GM19467 (cell line): Measurements from ENCODE around the gene NANOS2.
A peak's percentile ranks its signal among the peaks of the same experiment; 100 is the strongest.
"Not testable (repeated sequence)": the region's sequence is repeated elsewhere in the genome, so short reads cannot be mapped to it uniquely, and the experiment has no call there.

ENCODE experiments used
- ATAC-seq: cut with Tn5 transposase; IDR thresholded peaks from one replicate; pipeline ENCODE4 v1.9.1; 2021; ENCODE audit warnings: mild to moderate bottlenecking, moderate library complexity; ENCODE audit not compliant: unreplicated experiment

Gene NANOS2

DNA sequence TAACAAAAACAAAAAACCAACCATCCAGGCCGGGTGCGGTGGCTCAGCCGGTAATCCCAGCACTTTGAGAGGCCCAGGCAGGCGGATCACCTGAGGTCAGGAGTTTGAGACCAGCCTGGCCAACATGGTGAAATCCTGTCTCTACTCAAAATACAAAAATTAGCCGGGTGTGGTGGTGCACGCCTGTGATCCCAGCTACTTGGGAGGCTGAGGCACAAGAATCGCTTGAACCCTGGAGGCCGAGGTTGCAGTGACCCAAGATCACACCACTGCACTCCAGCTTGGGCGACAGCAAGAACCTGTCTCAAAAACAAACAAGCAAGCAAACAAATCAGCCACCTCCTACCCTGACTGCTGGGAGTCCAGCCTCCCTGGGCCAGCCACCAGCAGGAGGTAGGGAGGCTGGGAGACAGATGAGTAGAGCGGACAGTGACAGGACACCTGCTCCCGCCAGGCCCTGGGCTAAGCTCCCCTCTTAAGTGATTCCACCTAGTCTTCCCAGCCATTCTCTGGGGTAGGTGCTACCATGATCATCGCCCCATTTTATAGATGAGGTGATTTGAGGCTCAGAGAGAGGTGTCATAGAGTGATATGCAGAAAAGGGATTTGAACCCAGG, 18.5 kb downstream of the NANOS2 start:
- not testable (repeated sequence) for ATAC-seq

GRCh38 chr19:45895519-45895972, 19.0 kb downstream of the NANOS2 start:
- no peak for ATAC-seq

- no peak for ATAC-seq
Observed at GRCh38 chr19:45890877-45891276, 23.7 kb downstream of the NANOS2 start.

DNA sequence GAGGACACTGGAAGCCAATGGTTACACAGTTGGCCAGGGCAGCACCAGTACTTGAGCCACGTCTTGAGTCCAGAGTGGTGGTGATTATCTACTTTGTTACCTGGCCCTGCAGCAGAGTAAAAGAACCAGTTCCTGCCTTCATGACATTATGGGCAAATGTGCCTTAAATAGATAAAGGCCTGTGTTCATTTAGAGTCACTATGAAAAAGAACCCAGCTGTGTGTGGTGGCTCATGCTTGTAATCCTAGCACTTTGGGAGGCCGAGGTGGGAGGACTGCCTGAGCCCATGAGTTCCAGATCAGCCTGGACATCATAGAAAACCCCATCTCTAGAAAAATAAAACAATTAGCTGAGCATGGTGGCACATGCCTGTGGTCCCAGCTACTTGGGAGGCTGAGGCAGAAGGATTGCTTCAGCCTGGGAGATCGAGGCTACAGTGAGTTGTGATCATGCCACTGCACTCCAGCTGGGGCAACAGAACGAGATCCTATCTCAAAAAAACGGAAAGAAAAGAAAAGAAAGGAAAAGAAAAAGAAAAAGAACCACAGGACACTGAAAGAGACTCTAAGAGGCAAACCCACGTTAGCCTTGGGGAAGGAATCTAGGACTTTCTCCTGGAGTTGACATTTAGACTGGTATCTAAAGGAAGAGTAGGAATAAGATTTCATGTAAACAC, 25.2 kb downstream of the NANOS2 start:
- ATAC-seq = no peak

GRCh38 chr19:45887200-45887710, 27.3 kb downstream of the NANOS2 start:
- ATAC-seq = no peak

DNA sequence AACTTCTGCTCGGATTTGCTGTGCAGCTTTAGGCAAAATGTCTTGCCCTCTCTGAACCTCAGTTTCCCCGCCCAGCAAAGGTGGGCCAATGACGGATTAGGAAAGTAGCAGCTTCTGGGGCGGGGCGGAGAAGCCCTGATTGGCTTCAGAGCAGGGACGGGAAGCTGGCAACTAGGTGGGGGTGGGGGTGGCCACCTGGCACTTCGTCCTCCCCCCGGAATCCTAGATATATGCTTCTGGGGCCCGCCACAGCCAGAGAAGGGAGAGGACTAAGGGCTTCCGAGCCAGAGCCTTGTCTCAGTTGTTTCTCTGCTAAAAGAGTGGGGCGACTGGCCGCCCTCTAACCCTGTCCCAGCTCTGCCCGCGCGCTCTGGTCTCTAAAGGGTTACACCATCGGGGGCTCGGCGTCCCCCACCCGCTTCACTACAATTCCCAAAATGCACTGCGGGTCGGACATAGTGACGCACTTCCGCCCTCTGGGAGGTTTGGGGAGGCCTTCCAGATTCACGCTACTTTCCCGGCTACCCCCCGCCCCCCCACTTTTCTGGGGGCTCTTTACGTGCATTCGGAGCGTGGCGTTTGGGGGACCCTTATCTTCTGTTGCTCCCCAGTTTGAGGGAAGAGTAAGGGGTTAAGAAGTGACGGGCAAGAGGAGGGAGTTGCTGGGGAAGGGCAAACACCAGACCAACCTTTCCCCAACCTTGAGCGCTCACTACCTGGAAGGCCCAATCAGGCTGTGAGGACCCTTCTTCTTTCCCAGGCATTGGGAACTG, 28.0 kb downstream of the NANOS2 start:
- peak; percentile 38 for ATAC-seq

- ATAC-seq = peak; percentile 35
Observed at GRCh38 chr19:45885556-45886426, 28.8 kb downstream of the NANOS2 start, which contains the start of gene IRF2BP1. TSS of gene IRF2BP1 (minus strand) at chr19:45886141. CDS start at chr19:45885774, 367 bp downstream.

GRCh38 chr19:45884682-45885555, 29.7 kb downstream of the NANOS2 start:
- no peak for ATAC-seq

- ATAC-seq = no peak
Observed at GRCh38 chr19:45883881-45884681, 30.5 kb downstream of the NANOS2 start.

GRCh38 chr19:45883586-45883880, 31.0 kb downstream of the NANOS2 start:
- ATAC-seq = no peak

GRCh38 chr19:45882652-45883585, 31.7 kb downstream of the NANOS2 start:
- ATAC-seq = peak; percentile 30

GRCh38 chr19:45881909-45882528, 32.6 kb downstream of the NANOS2 start:
- ATAC-seq = no peak

- no peak for ATAC-seq
Observed at GRCh38 chr19:45881082-45881908, 33.3 kb downstream of the NANOS2 start.

DNA sequence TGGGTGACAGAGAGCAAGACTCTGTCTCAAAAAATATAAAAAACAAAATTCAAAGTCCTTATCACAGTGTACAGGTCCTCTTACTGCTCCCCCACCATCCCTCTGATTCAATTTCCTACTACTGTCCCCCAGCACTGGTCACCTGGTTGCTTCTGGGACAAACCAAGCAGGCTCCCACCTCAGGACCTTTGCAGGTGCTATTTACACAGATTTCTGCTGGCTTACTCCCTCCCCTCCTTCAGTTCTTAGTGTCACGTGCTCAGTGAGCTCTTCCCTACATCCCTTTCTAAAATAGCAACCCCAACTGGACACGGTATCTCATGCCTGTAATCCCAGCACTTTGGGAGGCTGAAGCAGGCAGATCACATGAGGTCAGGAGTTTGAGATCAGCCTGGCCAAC, 34.6 kb downstream of the NANOS2 start:
- no peak for ATAC-seq

GRCh38 chr19:45879055-45879454, 35.5 kb downstream of the NANOS2 start:
- no peak for ATAC-seq

GRCh38 chr19:45878043-45878794, 36.4 kb downstream of the NANOS2 start:
- no peak for ATAC-seq
